ENCODE measurements around the gene ANKRD13D. TPM values are rescaled to one million over a fixed set of nuclear protein-coding genes. Genes with fewer than 3 reads are reported as not detected.

Gene ANKRD13D
- total RNA-seq, 4 donors from 2014 or later = 19.7 to 194 (median 54.5) TPM

GRCh38 chr11:67287355-67288197 lies 1.5 kb upstream of the ANKRD13D start:
- Histone ChIP-seq H3K27me3 (no peaks in the 10 kb centered on the region), H3K36me3 (peaks cover 0 to 36% (median 20%) of the 10 kb centered on the region in 4 donors), H3K4me3 (peak overlapping the region in 3 of 4 donors; percentile 48 to 77 (median 72)), H3K9me3 (no peaks in the 10 kb centered on the region), H3K27ac (peak overlapping the region; percentile 91 to 100 (median 98)), H3K4me1 (peaks cover 22 to 35% (median 32%) of the 10 kb centered on the region in 4 donors)
- in situ Hi-C loops (cut with MboI; ENCODE audit: low pct_ligation_motif_present in 1 of 4, low pct_unique_long_range_greater_than_20kb in 1 of 4, low sequenced_read_pairs in 3 of 4) = no loop called here
- no peak for TF ChIP-seq POLR2A (IDR thresholded peaks at IDR 0.05)
- peak in 1 of 3 donors; percentile 23 for TF ChIP-seq POLR2AphosphoS5 (IDR thresholded peaks at IDR 0.05)
- intact Hi-C loops (cut with DNase I; ENCODE audit: low total_unique reads) = no loop called here
- WGBS, 2 donors (ENCODE audit: low coverage in 1 of 2) = 70 to 75% methylated on average over 3 to 14 of the region's 14 CpGs
- no peak for DNase-seq

DNA sequence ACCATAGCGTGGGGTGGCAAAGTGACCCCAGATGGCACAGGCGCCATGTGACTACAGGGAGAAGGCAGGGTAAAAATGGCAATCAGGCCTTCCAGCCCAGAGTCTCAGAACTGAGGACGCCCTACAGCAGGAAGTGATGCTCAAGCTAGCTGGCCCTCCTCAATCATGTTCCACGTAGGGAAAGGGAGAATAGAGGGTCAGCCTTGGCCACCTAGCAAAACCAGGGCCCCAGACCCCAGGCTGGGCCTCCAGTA lies 978 bp upstream of the ANKRD13D start:
- peaks cover 0 to 31% (median 16%) of the 10 kb centered on the region in 4 donors for H3K36me3 ChIP-seq
- TF ChIP-seq CTCF (IDR thresholded peaks at IDR 0.05) (no peak), POLR2AphosphoS5 (IDR thresholded peaks at IDR 0.05) (no peak), EP300 (IDR thresholded peaks at IDR 0.05; ENCODE audit: low read depth) (no peak), POLR2A (IDR thresholded peaks at IDR 0.05) (no peak)
- no peak for DNase-seq
- no peaks in the 10 kb centered on the region for H3K27me3 ChIP-seq
- intact Hi-C loops (cut with DNase I; ENCODE audit: low total_unique reads) = no loop called here
- H3K9me3 ChIP-seq = no peaks in the 10 kb centered on the region
- in situ Hi-C loops (cut with MboI; ENCODE audit: low pct_ligation_motif_present in 1 of 4, low pct_unique_long_range_greater_than_20kb in 1 of 4, low sequenced_read_pairs in 3 of 4) = no loop called here
- 24% methylated on average over 4 of the region's 4 CpGs; no CpG with 5 or more reads in 1 of the 2 donors for WGBS, 2 donors (ENCODE audit: low coverage in 1 of 2)
- peak overlapping the region in 3 of 4 donors; percentile 48 to 77 (median 72) for H3K4me3 ChIP-seq
- peak overlapping the region; percentile 91 to 100 (median 98) for H3K27ac ChIP-seq
- peaks cover 22 to 38% (median 33%) of the 10 kb centered on the region in 4 donors for H3K4me1 ChIP-seq

GRCh38 chr11:67288452-67289225 lies 464 bp upstream of the ANKRD13D start:
- Histone ChIP-seq H3K27ac (peak overlapping the region; percentile 91 to 100 (median 98)), H3K36me3 (peaks cover 0 to 28% (median 13%) of the 10 kb centered on the region in 4 donors), H3K9me3 (no peaks in the 10 kb centered on the region), H3K4me3 (peak overlapping the region; percentile 48 to 77 (median 72)), H3K4me1 (peaks cover 22 to 43% (median 33%) of the 10 kb centered on the region in 4 donors), H3K27me3 (no peaks in the 10 kb centered on the region)
- in situ Hi-C loops (cut with MboI; ENCODE audit: low pct_ligation_motif_present in 1 of 4, low pct_unique_long_range_greater_than_20kb in 1 of 4, low sequenced_read_pairs in 3 of 4) (no loop called here), intact Hi-C loops (cut with DNase I; ENCODE audit: low total_unique reads) (no loop called here)
- TF ChIP-seq POLR2A (IDR thresholded peaks at IDR 0.05) = peak; percentile 70
- TF ChIP-seq POLR2AphosphoS5 (IDR thresholded peaks at IDR 0.05) = peak; percentile 70 to 86 (median 81)
- TF ChIP-seq EP300 (IDR thresholded peaks at IDR 0.05; ENCODE audit: low read depth) = no peak
- peak in 2 of 5 experiments; percentile 29 to 42 for TF ChIP-seq CTCF (IDR thresholded peaks at IDR 0.05)
- peak; percentile 92 for DNase-seq
- WGBS, 2 donors (ENCODE audit: low coverage in 1 of 2) = 1% methylated on average over 67 of the region's 87 CpGs; no CpG with 5 or more reads in 1 of the 2 donors

- Histone ChIP-seq H3K9me3 (no peaks in the 10 kb centered on the region), H3K4me3 (peak overlapping the region; percentile 48 to 83 (median 74)), H3K4me1 (peaks cover 22 to 43% (median 33%) of the 10 kb centered on the region in 4 donors), H3K36me3 (peaks cover 0 to 27% (median 7%) of the 10 kb centered on the region in 4 donors), H3K27ac (peak overlapping the region; percentile 91 to 100 (median 98)), H3K27me3 (no peaks in the 10 kb centered on the region)
- 32% methylated on average over 35 of the region's 36 CpGs; no CpG with 5 or more reads in 1 of the 2 donors for WGBS, 2 donors (ENCODE audit: low coverage in 1 of 2)
- no peak for DNase-seq
- TF ChIP-seq CTCF (IDR thresholded peaks at IDR 0.05) (no peak), EP300 (IDR thresholded peaks at IDR 0.05; ENCODE audit: low read depth) (no peak), POLR2A (IDR thresholded peaks at IDR 0.05) (no peak), POLR2AphosphoS5 (IDR thresholded peaks at IDR 0.05) (no peak)
- in situ Hi-C loops (cut with MboI; ENCODE audit: low pct_ligation_motif_present in 1 of 4, low pct_unique_long_range_greater_than_20kb in 1 of 4, low sequenced_read_pairs in 3 of 4) (no loop called here), intact Hi-C loops (cut with DNase I; ENCODE audit: low total_unique reads) (no loop called here)
Observed at GRCh38 chr11:67289651-67290479, 762 bp downstream of the ANKRD13D start.

All from transverse colon (tissue), 4 donors.